Adrenal gland (tissue), 12 donors: ENCODE data around the gene GRB10. TPM values are rescaled to one million over a fixed set of nuclear protein-coding genes. Genes with fewer than 3 reads are reported as not detected.
A peak's percentile ranks its signal among the peaks of the same experiment; 100 is the strongest.

Source experiments
- DNase-seq, 7 donors: peaks; one replicate each; pipeline ENCODE4 v3.0.0-alpha.2; 2019 to 2020
- H3K27ac ChIP-seq, 5 donors: fragments of 200-600 bp; sonication (generic) in 4 of 5; 1 replicate in 3 of 5; 2 replicates in 2 of 5; pipeline versions ENCODE4 v1.5.1 to v1.8.0; 2016 to 2020; ENCODE audit warnings: mild to moderate bottlenecking in 1 of 5
- H3K27me3 ChIP-seq: fragments of 200-600 bp; 2 replicates; pipeline ENCODE4 v1.8.0; 2021
- H3K36me3 ChIP-seq, 2 donors: fragments of 200-600 bp; replicated peaks in 1 of 2; 1 replicate in 1 of 2; 2 replicates in 1 of 2; pipeline versions ENCODE4 v1.5.1 to v1.8.0; 2018 to 2022
- H3K4me1 ChIP-seq, 2 donors: fragments of 200-600 bp; replicated peaks in 1 of 2; 1 replicate in 1 of 2; 2 replicates in 1 of 2; pipeline versions ENCODE4 v1.5.1 to v1.8.0; 2018 to 2021
- H3K4me3 ChIP-seq, 4 donors: fragments of 200-600 bp; sonication (generic) in 3 of 4; one replicate each; pipeline ENCODE4 v1.5.1; 2016 to 2018
- H3K9me3 ChIP-seq, 3 donors: fragments of 200-600 bp; sonication (generic) in 1 of 3; replicated peaks in 1 of 3; 1 replicate in 2 of 3; 2 replicates in 1 of 3; pipeline versions ENCODE4 v1.5.1 to v1.8.0; 2016 to 2021
- CTCF ChIP-seq, 6 experiments: fragments of 450-650 bp in 4 of 6; fragments of 200-600 bp in 2 of 6; sonication (generic) in 1 of 6; IDR thresholded peaks; 1 replicate in 5 of 6; 2 replicates in 1 of 6; pipeline versions ENCODE4 v1.5.1 to v1.8.0; 2016 to 2021; ENCODE audit warnings: antibody characterized with exemption in 6 of 6, mild to moderate bottlenecking in 2 of 6, moderate library complexity in 1 of 6
- POLR2A ChIP-seq, 2 donors: fragments of 450-650 bp; IDR thresholded peaks; one replicate each; pipeline ENCODE4 v1.6.1; 2017; ENCODE audit warnings: antibody characterized with exemption in 2 of 2, mild to moderate bottlenecking in 2 of 2, moderate library complexity in 1 of 2
- WGBS, 4 donors: extraction: QIAGEN DNeasy Blood & Tissue Kit in 2 of 4; methylation state at CpG; one replicate each; pipeline versions ENCODE4 v1.1.5 to v1.1.7; 2013 to 2017; 5-methylcytosine and 5-hydroxymethylcytosine counted together
- intact Hi-C, 2 donors: fragments of 100-400 bp; cut with DNase I; formaldehyde crosslinking; loops; one replicate each; pipeline versions ENCODE4 v1.14.1 to v1.15.0; 2022 to 2023
- polyA plus RNA-seq, 3 donors: library from polyadenylated mRNA; stranded (reverse); fragments of 200-250 nt in 2 of 3; fragments of 350-450 nt in 1 of 3; fragmentation: Illumina TruSeq in 1 of 3; extraction: RNeasy Lipid Tissue Mini Kit (QIAGEN cat#74804) in 1 of 3; gene quantifications; one replicate each; pipeline ENCODE4 v1.2.3, GENCODE V29; 2013 to 2014
- total RNA-seq, 9 donors: library from RNA; depleted of rRNA in 4 of 9; stranded (reverse); fragments of >200 nt in 4 of 9; fragments of 120-200 nt in 1 of 9; fragmentation: NEBNext Ultra II Directional in 1 of 9; extraction: Animal tissue kit (Norgen Biotek cat#: 25700) in 1 of 9; gene quantifications; one replicate each; pipeline versions ENCODE4 v1.1.0 to v1.2.4, GENCODE V29; 2013 to 2023
- donor health status: healthy with polysubstance abuse.
- donor health status: Bipolar disorder and iron deficiency.
- donor health status: DM: yes; HTN: yes; CAD: no.
- donor health status: DM: no; HTN: no; CAD: no.
- donor health status: DM: no; HTN: no; CAD: no.
- donor health status: DM: yes; HTN: yes; CAD: no.

Gene GRB10
- total and polyA plus RNA-seq, 12 donors, result 33.5 to 158 (median 67.3) TPM

GRCh38 chr7:50827281-50827680 is 44.6 kb upstream of the GRB10 start:
- no peaks in the 10 kb centered on the region for H3K9me3 ChIP-seq
- no peaks in the 10 kb centered on the region for H3K36me3 ChIP-seq
- H3K27me3 ChIP-seq, result no peaks in the 10 kb centered on the region
- H3K4me1 ChIP-seq, result no peaks in the 10 kb centered on the region
- H3K4me3 ChIP-seq, result no peak overlapping the region
- H3K27ac ChIP-seq, result no peak overlapping the region
- intact Hi-C loops, result no loop called here
- TF ChIP-seq CTCF (IDR thresholded peaks at IDR 0.05) (no peak), POLR2A (IDR thresholded peaks at IDR 0.05) (no peak)
- DNase-seq, result no peak

DNA sequence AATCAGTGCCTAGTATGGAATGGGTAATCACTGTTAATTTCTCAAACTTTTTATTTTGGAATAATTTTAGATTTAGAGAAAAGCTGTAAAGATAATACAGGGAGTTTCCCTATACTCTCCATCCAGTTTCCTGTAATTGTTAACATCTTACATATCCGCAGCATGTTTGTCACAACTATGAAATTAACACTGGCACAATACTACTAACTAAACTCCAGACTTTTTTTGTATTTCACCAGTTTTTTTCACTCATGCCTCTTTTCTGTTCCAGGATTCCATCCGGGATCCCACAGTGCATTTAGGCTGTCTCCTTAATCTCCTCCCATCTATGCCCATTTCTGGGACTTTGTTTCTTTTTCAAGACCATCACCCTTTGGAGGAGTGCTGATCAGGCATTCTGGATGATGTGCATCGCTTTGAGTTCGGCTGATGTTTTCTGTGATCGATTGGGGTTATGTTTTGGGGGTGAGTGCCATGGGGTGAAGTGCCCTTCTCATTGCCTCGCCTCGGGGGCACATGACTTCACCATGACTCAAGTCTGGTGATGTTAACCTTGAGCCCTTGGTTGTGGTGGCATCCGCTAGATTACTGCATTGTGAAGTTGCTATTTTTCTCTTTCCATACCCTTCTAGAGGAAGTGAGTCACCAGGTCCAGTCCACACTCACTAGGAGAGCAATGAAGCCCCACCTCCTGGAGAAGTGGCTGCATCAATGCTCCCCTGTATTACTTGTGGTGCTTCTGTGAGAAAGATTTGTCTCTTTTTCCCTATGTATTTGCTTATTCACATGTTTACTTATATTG is 43.9 kb upstream of the GRB10 start:
- Histone ChIP-seq H3K27me3 (no peaks in the 10 kb centered on the region), H3K4me3 (no peak overlapping the region), H3K9me3 (no peaks in the 10 kb centered on the region), H3K27ac (no peak overlapping the region), H3K4me1 (peaks cover 5 to 7% of the 10 kb centered on the region in 2 donors), H3K36me3 (no peaks in the 10 kb centered on the region)
- DNase-seq, result peak in 5 of 7 donors; percentile 28 to 58 (median 33)
- TF ChIP-seq CTCF (IDR thresholded peaks at IDR 0.05), result no peak
- intact Hi-C loops, result no loop called here
- WGBS, 4 donors, result 60 to 67% (median 64%) methylated on average over 8 of the region's 8 CpGs

- Histone ChIP-seq H3K27me3 (no peaks in the 10 kb centered on the region), H3K36me3 (no peaks in the 10 kb centered on the region), H3K27ac (no peak overlapping the region), H3K4me1 (peaks cover 9 to 13% of the 10 kb centered on the region in 2 donors), H3K4me3 (no peak overlapping the region), H3K9me3 (no peaks in the 10 kb centered on the region)
- intact Hi-C loops, result no loop called here
- WGBS, 4 donors, result 85 to 90% (median 87%) methylated on average over 7 of the region's 7 CpGs
- DNase-seq, result no peak
- no peak for TF ChIP-seq CTCF (IDR thresholded peaks at IDR 0.05)
These were observed 42.8 kb upstream of the GRB10 start for GRCh38 chr7:50825465-50825864.

GRCh38 chr7:50824882-50825281 is 42.2 kb upstream of the GRB10 start:
- Histone ChIP-seq H3K27ac (no peak overlapping the region), H3K36me3 (no peaks in the 10 kb centered on the region), H3K9me3 (no peaks in the 10 kb centered on the region), H3K4me3 (no peak overlapping the region), H3K27me3 (no peaks in the 10 kb centered on the region), H3K4me1 (peaks cover 9 to 13% of the 10 kb centered on the region in 2 donors)
- no peak for DNase-seq
- intact Hi-C loops, result no loop called here
- WGBS, 4 donors, result 79 to 90% (median 82%) methylated on average over 4 of the region's 4 CpGs
- TF ChIP-seq POLR2A (IDR thresholded peaks at IDR 0.05) (no peak), CTCF (IDR thresholded peaks at IDR 0.05) (no peak)
